Germinal center (tissue), 1 donor: Measurements from ENCODE around the gene STRBP.
A peak's percentile ranks its signal among the peaks of the same experiment; 100 is the strongest.

Experiments used
- DNase-seq: peaks from one replicate; pipeline ENCODE4 v3.0.0; 2012; ENCODE audit warnings: mixed read lengths, low spot score

The STRBP gene

GRCh38 chr9:123097430-123098095 is 170.8 kb downstream of the STRBP start:
- DNase-seq = no peak

- no peak for DNase-seq
Observed at GRCh38 chr9:123096987-123097386, 171.4 kb downstream of the STRBP start.

GRCh38 chr9:123093141-123093540 is 175.2 kb downstream of the STRBP start:
- no peak for DNase-seq

- DNase-seq = no peak
Observed at GRCh38 chr9:123091459-123091858, 176.9 kb downstream of the STRBP start.

GRCh38 chr9:123090956-123091355 is 177.4 kb downstream of the STRBP start:
- DNase-seq = no peak

- no peak for DNase-seq
Observed at GRCh38 chr9:123090198-123090896, 178.0 kb downstream of the STRBP start.

GRCh38 chr9:123089790-123090189 is 178.6 kb downstream of the STRBP start:
- DNase-seq = peak; percentile 70

- DNase-seq = no peak
Observed at GRCh38 chr9:123089040-123089439, 179.3 kb downstream of the STRBP start.

GRCh38 chr9:123087359-123087888 is 181.0 kb downstream of the STRBP start:
- no peak for DNase-seq

GRCh38 chr9:123085916-123086315 is 182.5 kb downstream of the STRBP start:
- DNase-seq = no peak

- no peak for DNase-seq
Observed at GRCh38 chr9:123084256-123084655, 184.1 kb downstream of the STRBP start.

GRCh38 chr9:123083680-123084079 is 184.7 kb downstream of the STRBP start:
- DNase-seq = no peak

GRCh38 chr9:123081824-123082223 is 186.6 kb downstream of the STRBP start:
- peak; percentile 32 for DNase-seq

- DNase-seq = no peak
Observed at GRCh38 chr9:123080444-123080843, 187.9 kb downstream of the STRBP start.

- no peak for DNase-seq
Observed at GRCh38 chr9:123074628-123075027, 193.8 kb downstream of the STRBP start.

GRCh38 chr9:123073991-123074422 is 194.4 kb downstream of the STRBP start:
- no peak for DNase-seq

GRCh38 chr9:123073441-123073840 is 194.9 kb downstream of the STRBP start:
- DNase-seq = no peak

- no peak for DNase-seq
Observed at GRCh38 chr9:123072407-123072995, 195.9 kb downstream of the STRBP start.
